GM18517 (cell line): ENCODE data around the gene PNMA6E.

Source experiments
- ATAC-seq: cut with Tn5 transposase; IDR thresholded peaks from one replicate; pipeline ENCODE4 v1.9.1; 2021; ENCODE audit warnings: mild to moderate bottlenecking, moderate library complexity; ENCODE audit not compliant: unreplicated experiment

PNMA6E gene

GRCh38 chrX:153401133-153401764 lies at the start of gene PNMA6E:
Gene PNMA6E (minus strand): TSS chrX:153401350. CDS start chrX:153398849, 2,501 bp downstream.
- no peak for ATAC-seq

GRCh38 chrX:153450949-153451277 lies 49.8 kb upstream of the PNMA6E start:
- no peak for ATAC-seq

DNA sequence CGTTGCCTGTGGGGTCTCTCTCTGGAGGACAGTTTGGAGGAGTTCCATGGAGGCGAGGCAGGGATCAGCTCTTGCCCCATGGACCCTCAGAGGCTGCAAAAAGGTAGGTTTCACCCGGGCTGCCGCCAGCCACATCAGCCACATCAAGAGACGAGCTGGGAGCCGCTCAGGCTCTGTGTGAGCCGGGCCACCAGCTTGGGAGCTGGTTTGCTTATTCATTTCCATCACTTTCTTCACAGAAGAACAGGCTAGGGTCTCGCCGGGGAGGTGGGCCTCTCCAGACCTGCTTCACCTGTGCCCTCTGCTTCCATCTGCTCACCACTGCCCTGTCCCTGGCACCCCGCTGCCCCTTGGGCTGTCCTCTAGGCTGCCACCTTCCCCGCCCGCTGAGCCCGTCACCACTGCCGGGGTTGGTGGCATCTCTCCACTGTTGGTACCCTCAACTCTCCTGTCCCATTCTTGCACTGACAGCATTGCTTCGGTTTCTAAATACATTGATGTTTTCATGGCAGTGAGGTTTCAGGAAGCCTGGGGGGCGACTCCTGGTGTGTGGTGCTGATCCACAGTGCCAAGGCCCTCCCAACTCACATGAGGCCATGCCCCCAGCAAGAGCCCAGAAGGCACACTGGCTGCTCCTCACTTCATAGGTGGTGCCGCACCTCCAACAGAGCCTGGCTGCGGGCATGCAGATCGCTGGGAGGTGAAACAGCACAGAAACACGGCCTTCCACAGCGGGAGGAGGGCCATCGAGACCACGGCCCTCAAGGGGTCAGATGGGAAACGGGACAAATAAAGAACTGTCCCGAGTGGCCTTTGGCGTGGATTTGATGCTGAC lies 49.2 kb upstream of the PNMA6E start:
- no peak for ATAC-seq

DNA sequence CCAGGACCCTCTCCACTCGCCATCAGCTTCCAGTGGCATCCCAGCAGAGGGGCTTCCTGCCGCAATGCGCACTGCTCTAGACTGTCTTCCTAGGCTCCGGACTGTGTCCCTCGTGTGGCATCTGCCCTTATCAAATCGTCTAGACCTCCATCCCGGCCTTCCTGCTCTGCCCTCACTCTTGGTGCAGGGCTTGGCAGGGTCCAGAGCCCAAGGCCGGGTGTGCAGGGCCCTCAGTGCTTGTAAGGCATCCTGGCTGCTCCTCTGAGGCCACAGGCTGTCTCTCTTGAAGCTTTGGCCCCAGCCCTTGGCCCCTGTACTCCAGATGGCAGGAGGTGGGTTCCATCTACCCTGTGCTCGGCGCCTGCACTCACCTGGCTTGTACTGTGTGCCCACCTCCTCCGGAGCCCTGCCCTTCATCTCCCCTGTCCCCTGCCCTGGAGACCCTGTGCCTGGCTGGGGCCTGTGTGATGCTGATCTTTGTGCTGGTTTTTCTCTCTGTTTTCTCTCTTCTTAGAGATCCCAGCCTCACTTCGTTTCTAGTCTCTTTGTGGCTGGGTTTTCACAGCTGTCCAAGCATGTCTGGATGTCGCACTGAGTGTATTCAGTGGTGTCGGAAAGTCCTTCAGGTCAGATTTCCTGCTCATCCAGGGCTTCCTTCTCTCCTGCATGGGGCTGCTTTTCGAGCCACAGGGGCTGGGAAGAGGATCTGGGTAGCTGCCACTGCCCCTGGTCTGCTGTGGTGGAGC lies 48.4 kb upstream of the PNMA6E start:
- ATAC-seq: no peak

- no peak for ATAC-seq
Observed at GRCh38 chrX:153448556-153449367, 47.6 kb upstream of the PNMA6E start.

- ATAC-seq: no peak
Observed at GRCh38 chrX:153447581-153447960, 46.4 kb upstream of the PNMA6E start.

GRCh38 chrX:153446950-153447580 lies 45.9 kb upstream of the PNMA6E start:
- ATAC-seq: no peak

GRCh38 chrX:153446636-153446936 lies 45.4 kb upstream of the PNMA6E start:
- no peak for ATAC-seq

DNA sequence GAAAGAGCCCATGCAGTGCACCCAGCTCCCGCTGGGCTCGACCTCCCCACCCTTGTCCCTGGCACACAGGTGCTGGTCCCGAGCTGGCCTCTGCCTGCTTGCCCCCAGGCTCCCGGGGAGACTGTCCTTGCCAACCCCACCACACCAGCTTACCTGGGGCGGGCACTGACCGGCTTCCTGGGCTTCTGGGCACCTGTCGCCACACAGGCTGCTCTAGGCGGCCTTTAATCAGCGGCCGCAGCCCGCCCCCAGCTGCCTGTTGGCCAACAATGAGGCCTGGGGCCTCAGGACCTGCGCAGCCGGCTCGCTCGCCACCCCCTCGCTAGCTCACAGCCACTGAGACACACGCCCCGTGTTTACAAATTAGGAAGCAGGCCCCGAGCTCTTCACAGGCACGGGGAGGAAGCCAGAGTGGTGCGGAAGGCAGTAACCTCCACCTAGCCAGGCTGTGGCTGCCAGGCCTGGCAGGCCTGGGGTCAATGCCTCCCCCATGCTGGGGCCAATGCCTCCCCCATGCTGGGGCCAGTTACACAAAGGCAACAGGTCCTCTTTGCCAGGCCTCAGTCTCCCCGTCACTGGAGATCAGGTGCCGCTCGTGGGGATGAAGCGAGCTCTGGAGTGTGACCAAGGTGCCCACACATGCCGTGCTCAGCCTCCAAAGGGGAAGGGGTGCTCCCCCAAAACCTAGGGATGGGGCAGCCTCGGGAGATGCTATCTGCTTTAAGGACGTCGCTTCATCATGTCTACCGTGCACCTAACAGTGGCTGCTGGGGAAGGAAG lies 44.9 kb upstream of the PNMA6E start, which contains the start of gene TREX2:
TSS of gene TREX2 (minus strand) at position 201 of the 780 bp plus-strand sequence. CDS start 626 bp downstream, outside the sequence.
- no peak for ATAC-seq

DNA sequence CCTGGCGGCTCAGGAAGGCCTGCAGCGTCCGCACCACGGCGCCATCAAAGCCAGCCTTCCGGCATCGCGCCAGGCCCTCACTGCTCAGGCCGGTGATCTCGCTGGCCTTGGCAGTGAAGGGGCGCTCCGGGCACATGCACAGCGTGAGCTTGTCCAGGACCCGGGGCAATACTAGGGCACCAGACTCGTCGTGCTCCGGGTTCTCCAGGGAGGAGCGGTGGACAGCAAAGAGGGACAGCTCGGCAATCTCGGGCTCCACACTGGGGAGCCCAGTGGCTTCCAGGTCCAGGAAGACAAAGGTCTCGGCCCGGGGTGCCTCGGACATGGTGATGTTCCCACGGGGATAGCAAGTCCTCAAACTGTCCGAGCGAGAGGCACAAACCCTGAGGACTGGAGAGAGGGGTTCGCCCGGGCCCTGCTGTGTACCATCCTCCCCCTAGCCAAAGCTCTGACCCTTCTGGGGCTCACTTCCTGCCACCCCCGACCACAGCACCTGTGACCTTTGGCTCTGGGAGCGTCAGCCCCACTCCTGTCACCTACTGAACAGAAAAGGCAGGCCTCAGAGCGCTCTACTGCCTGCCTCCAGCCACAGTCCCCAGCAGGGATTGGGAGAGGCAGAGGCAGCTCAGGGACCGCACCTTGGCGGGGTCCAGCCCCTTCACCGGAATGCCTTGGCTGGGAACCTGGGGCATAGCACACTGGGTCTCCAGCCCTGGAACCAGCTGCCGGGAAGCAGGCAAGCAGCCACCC lies 44.1 kb upstream of the PNMA6E start:
- no peak for ATAC-seq

- ATAC-seq: no peak
Observed at GRCh38 chrX:153444333-153445011, 43.3 kb upstream of the PNMA6E start.

DNA sequence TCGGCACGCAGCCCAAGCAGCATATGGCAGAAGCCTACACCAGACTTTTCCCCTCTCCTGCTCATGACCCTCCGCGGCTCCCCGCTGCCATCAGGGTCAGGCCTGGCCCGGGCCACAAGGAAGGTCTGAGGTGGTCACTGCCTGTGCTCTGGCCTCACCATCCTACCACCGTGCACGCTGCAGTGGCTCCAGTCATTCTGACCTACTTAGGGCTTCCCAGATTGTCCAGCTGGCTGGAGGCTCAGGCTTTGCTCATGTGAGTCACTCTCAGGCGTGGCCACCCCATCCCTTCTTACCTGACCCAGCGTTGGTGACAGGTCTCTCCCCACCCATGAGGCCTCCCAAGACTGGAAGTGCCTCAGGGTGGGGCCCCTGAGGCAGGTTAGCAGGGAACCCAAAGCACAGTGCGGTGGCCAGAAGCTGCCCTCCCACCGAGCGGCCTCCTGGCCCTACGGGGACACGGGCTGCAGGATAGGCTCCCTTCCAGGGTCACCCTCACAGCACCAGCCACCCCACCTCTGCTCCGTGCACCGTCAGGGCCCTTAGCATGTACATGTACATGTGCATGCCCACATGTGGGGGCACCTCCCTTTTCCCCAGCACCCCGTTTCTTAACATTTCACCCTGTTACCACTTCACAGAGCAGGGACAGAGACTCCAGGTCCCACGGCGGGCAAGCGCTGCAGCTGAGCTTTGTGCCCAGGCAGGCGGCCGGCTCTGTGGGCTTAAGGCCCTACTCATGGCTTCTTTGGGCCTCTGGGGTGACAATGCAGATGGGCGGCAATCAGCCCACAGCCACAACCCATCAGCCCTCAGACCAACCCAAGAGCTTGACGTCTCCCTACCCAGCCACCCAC lies 42.6 kb upstream of the PNMA6E start:
- ATAC-seq: no peak

DNA sequence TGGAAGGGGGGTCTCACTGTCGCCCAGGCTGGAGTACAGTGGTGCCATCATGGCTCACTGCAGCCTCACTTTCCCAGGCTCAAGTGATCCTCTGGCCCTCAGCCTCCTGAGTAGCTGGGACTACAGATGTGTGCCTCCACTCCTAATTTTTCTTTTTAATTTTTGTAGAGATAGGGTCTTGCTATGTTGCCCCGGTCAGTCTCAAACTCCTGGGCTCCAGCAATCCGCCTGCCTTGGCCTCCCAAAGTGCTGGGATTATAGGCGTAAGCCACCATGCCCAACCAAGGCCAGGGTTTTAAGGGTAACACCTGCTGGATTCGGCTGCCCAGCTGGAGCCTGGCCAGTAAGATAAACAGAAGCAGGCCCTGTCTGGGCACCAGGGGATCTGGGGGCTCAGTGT lies 41.3 kb upstream of the PNMA6E start:
- ATAC-seq: no peak

GRCh38 chrX:153441981-153442380 lies 40.8 kb upstream of the PNMA6E start:
- no peak for ATAC-seq

GRCh38 chrX:153441296-153441695 lies 40.1 kb upstream of the PNMA6E start:
- no peak for ATAC-seq

DNA sequence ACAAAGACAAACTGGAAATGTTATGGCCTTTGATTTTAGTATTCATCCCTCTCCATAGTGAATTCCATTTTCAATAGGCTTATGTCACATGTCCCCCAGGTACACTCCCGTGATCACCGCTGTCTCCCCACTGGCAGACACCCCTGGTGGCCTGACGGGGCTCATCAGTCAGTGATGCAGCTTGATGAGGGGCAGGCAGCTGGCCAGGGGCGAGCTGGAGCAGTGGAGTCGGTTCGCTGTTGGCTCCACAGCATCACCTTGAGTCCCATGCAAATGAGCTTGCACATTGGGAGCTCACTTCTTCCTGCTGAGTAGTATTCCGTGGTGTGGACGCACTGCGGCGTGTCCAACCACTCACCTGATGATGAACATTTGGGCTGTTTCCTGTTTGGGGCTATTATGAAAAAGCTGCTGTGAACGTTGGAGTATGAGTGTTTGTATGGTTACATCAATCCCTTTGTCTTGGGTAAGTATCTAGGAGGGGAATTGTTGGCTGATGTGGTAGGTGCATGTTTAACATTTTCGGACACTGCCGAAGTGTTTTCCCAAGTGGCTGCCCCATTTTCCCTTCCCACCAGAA lies 39.5 kb upstream of the PNMA6E start:
- no peak for ATAC-seq

GRCh38 chrX:153439977-153440376 lies 38.8 kb upstream of the PNMA6E start:
- ATAC-seq: no peak
